MV-4-11 (cell line): ENCODE results near the gene ZNF830.
"Not testable (repeated sequence)": the region's sequence is repeated elsewhere in the genome, so short reads cannot be mapped to it uniquely, and the experiment has no call there.

Experiments
- DNase-seq: peaks from one replicate; lab custom pipeline; 2025; lab: John Stamatoyannopoulos, UW

Gene ZNF830

GRCh38 chr17:34961093-34961911, at the start of gene ZNF830, which contains the start of gene CCT6B:
Gene ZNF830, plus strand, starts transcription at chr17:34961540. Its CDS starts 27 bp downstream, at chr17:34961567.
Gene CCT6B, minus strand, starts transcription at chr17:34961460. Its CDS starts 67 bp downstream, at chr17:34961393.
- peak; percentile 93 for DNase-seq

GRCh38 chr17:34913001-34913400, 48.3 kb upstream of the ZNF830 start:
- DNase-seq, result no peak

GRCh38 chr17:34916120-34916519, 45.2 kb upstream of the ZNF830 start:
- DNase-seq, result no peak

- no peak for DNase-seq
These were observed 44.0 kb upstream of the ZNF830 start for GRCh38 chr17:34917381-34917780.

GRCh38 chr17:34920676-34921075, 40.7 kb upstream of the ZNF830 start:
- no peak for DNase-seq

GRCh38 chr17:34926661-34927060, 34.7 kb upstream of the ZNF830 start:
- DNase-seq, result no peak

- DNase-seq, result peak; percentile 47
These were observed 31.1 kb upstream of the ZNF830 start for GRCh38 chr17:34930283-34930682.

GRCh38 chr17:34950780-34951179, 10.6 kb upstream of the ZNF830 start:
- not testable (repeated sequence) for DNase-seq

GRCh38 chr17:34958438-34958837, 2.9 kb upstream of the ZNF830 start:
- no peak for DNase-seq

GRCh38 chr17:34974179-34974578, 12.8 kb downstream of the ZNF830 start:
- peak; percentile 72 for DNase-seq

GRCh38 chr17:34974794-34975785, 13.8 kb downstream of the ZNF830 start:
- DNase-seq, result no peak

- no peak for DNase-seq
These were observed 17.8 kb downstream of the ZNF830 start for GRCh38 chr17:34979153-34979552.

- DNase-seq, result no peak
These were observed 18.5 kb downstream of the ZNF830 start for GRCh38 chr17:34979650-34980352.

GRCh38 chr17:34980353-34980680, 19.0 kb downstream of the ZNF830 start, which contains the start of gene LIG3:
Gene LIG3, plus strand, starts transcription at chr17:34980512. Its CDS starts 2,494 bp downstream, at chr17:34983006.
- peak; percentile 87 for DNase-seq

GRCh38 chr17:34980681-34981537, 19.6 kb downstream of the ZNF830 start:
- DNase-seq, result peak; percentile 88

- no peak for DNase-seq
These were observed 20.4 kb downstream of the ZNF830 start for GRCh38 chr17:34981538-34982241.

GRCh38 chr17:34987232-34987631, 25.9 kb downstream of the ZNF830 start:
- peak; percentile 52 for DNase-seq

GRCh38 chr17:34988644-34989043, 27.3 kb downstream of the ZNF830 start:
- DNase-seq, result peak; percentile 31

- DNase-seq, result no peak
These were observed 28.1 kb downstream of the ZNF830 start for GRCh38 chr17:34989473-34989872.

- peak; percentile 93 for DNase-seq
These were observed 29.6 kb downstream of the ZNF830 start for GRCh38 chr17:34990921-34991365.
